Right lobe of liver (tissue), 4 donors: Measurements from ENCODE around the gene TRABD.

Source experiments
- POLR2A ChIP-seq: fragments of 450-650 bp; IDR thresholded peaks from one replicate; pipeline ENCODE4 v1.6.1; 2017; ENCODE audit warnings: antibody characterized with exemption, mild to moderate bottlenecking
- TF ChIP-seq, protein P1 (sequence below), 4 donors: fragments of 200-600 bp in 3 of 4; fragments of 450-650 bp in 1 of 4; IDR thresholded peaks; one replicate each; pipeline versions ENCODE4 v1.5.1 to v1.8.0; 2016 to 2022; ENCODE audit warnings: antibody characterized with exemption in 4 of 4, mild to moderate bottlenecking in 2 of 4
- donor health status: DM: no; HTN: no; CAD: no.
- donor health status: DM: no; HTN: no; CAD: no.
- donor health status: DM: no; HTN: yes; CAD: no.

DNA sequence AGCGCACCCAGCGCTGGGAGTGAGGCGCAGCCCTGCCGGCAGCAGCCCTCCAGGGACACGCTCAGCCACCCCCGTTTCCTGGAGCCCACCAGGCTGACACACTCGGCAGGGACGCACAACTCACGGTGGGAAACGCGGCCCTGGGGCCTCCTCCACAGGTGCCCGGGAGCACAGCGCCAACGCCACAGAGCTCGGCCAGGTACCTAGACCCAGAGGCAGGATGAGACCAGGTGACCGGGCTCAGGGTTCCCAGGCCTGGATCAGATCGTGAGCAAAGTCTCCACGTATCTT lies 41.1 kb downstream of the TRABD start:
- TF ChIP-seq, protein P1, sequence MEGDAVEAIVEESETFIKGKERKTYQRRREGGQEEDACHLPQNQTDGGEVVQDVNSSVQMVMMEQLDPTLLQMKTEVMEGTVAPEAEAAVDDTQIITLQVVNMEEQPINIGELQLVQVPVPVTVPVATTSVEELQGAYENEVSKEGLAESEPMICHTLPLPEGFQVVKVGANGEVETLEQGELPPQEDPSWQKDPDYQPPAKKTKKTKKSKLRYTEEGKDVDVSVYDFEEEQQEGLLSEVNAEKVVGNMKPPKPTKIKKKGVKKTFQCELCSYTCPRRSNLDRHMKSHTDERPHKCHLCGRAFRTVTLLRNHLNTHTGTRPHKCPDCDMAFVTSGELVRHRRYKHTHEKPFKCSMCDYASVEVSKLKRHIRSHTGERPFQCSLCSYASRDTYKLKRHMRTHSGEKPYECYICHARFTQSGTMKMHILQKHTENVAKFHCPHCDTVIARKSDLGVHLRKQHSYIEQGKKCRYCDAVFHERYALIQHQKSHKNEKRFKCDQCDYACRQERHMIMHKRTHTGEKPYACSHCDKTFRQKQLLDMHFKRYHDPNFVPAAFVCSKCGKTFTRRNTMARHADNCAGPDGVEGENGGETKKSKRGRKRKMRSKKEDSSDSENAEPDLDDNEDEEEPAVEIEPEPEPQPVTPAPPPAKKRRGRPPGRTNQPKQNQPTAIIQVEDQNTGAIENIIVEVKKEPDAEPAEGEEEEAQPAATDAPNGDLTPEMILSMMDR (IDR thresholded peaks at IDR 0.05) = no peak
- no peak for TF ChIP-seq POLR2A
